D721Med (cell line): ENCODE measurements around the gene ARPP21.

Experiments used
- DNase-seq: peaks from one replicate; pipeline ENCODE4 v3.0.0; 2011; ENCODE audit warnings: low spot score; ENCODE audit not compliant: insufficient read length
- FAIRE-seq: peaks from 2 replicates; lab custom pipeline; 2011; peaks lifted over from hg19 to GRCh38; lab: Jason Lieb, UNC
- TF ChIP-seq, protein P1 (sequence below): IDR thresholded peaks from 2 replicates; pipeline ENCODE4 v1.5.1; 2012; ENCODE audit warnings: mild to moderate bottlenecking, control low read depth; ENCODE audit not compliant: insufficient read depth; ENCODE audit errors: missing control alignments

ARPP21 gene

DNA sequence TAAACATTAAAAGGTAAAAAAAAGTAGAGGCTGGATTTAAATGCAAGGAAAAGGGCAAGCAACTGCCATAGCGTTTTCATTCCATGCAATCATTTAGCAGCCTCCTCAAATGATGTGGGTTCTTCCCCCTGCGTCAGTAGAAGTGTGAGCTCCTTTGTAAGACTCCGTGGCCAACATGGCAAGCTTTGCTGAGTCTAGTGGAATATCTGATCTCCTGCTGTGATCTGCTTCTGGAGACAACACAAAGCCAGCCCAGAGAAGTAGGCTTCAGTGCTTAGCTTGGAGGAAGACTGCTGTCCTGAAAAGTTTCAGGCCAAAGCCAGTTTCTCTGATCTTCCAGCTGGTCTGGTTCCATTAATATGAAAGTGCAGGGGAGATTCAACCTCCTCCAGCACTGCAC lies 70.4 kb downstream of the ARPP21 start:
- TF ChIP-seq, protein P1, sequence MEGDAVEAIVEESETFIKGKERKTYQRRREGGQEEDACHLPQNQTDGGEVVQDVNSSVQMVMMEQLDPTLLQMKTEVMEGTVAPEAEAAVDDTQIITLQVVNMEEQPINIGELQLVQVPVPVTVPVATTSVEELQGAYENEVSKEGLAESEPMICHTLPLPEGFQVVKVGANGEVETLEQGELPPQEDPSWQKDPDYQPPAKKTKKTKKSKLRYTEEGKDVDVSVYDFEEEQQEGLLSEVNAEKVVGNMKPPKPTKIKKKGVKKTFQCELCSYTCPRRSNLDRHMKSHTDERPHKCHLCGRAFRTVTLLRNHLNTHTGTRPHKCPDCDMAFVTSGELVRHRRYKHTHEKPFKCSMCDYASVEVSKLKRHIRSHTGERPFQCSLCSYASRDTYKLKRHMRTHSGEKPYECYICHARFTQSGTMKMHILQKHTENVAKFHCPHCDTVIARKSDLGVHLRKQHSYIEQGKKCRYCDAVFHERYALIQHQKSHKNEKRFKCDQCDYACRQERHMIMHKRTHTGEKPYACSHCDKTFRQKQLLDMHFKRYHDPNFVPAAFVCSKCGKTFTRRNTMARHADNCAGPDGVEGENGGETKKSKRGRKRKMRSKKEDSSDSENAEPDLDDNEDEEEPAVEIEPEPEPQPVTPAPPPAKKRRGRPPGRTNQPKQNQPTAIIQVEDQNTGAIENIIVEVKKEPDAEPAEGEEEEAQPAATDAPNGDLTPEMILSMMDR = no peak
- DNase-seq (no peak), FAIRE-seq (no peak)

DNA sequence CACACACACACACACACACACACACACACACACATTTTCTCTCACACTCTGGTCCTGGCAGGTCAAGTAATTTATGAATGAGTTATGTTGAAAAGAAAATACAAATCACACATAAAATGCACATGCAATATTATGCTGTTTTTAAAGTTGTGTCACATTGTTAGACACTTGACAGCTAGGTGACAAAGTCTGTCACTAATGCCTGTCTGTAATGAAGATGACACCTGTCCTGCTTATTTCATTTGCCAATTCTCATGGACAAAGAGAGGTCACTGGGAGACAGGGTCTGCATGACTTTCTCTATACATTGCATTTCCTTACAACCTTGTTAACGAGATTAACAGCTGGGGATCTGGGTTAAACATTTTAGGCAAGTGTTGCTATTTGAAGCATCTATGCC lies 71.2 kb downstream of the ARPP21 start:
- DNase-seq (no peak), FAIRE-seq (no peak)
- TF ChIP-seq, protein P1 = no peak

DNA sequence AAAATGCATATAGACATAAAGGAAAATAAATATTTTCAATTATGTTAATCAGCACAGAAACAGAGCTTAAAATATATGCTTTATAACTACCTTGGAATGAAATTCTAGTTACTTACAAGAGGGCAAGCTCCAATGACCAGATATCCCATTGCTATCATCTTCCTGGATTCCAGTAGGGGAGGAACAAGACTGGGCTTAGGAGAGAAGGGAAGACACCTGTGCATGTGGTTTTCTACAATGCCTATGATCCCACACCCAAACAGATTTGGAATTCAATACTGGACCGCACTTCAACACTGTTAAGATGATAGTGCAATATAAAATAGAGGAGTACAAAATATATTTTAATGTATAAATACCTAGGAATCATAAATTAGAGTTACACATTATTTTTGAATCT lies 79.6 kb downstream of the ARPP21 start:
- TF ChIP-seq, protein P1 = no peak
- DNase-seq = no peak
- no peak for FAIRE-seq

DNA sequence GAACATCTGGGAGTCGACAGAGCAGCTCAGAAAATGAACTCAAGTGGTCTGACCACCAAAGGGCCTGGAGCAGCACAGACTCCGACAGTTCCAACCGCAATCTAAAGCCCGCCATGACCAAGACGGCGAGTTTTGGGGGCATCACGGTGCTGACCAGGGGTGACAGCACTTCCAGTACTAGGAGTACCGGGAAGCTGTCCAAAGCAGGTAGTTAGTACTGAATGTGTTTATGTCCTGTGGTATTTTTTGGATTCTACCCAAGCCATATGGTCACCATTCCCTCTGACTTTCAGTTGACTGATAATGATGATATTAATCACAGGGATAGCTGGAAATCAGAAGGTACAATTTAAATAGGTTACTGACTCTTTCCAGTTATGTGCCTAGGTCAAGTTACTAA lies 82.3 kb downstream of the ARPP21 start:
- no peak for DNase-seq
- no peak for FAIRE-seq
- TF ChIP-seq, protein P1 = no peak

DNA sequence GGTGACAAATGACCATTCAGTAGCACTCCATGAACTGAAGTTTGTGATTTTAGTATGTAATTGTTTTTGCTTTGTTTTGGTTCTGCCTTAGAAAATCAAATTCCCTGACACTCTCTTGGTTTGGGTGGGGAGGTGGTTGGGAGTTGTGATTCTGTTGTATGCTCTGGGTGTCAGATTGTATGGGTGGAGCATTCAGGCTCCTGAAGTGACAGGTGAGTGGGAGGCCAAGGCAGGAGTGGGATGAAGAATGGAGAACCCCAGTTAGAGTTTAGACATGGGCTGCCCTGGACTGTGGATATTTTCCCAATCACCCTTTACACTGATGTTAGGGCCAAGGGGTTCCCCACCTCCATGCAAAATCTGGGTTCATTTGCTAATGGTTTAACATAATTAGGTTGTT lies 83.6 kb downstream of the ARPP21 start:
- TF ChIP-seq, protein P1 = no peak
- no peak for DNase-seq
- FAIRE-seq = no peak

DNA sequence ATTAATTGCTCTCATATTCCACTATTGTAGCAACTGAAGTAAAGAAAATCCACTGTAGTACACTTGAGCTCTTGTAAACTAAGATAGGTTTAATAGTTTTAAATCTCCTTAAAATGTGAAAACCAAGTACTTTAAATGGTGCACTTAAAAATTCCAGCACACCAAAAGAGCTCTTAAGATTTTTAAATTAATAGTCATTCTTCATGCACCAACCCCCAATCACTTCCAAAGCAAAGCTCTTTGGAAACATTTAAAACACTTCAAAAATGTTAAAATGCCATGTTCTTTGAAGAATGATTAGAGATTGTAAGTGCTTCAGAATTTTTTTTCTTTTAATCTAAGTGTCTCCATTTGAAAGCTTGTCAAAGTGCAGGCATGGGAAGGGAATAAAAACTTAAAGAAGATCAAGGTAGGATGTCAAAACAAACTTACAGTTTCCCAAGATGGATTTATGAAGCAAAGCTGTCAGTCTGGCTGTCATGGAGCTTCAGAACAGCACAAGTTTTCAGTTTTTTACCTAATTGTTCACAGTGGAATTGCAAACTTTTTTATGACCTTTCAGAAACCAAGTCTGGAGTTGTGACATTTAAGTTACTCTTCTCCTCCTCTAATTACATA lies 84.3 kb downstream of the ARPP21 start:
- DNase-seq = no peak
- TF ChIP-seq, protein P1 = no peak
- FAIRE-seq = no peak

DNA sequence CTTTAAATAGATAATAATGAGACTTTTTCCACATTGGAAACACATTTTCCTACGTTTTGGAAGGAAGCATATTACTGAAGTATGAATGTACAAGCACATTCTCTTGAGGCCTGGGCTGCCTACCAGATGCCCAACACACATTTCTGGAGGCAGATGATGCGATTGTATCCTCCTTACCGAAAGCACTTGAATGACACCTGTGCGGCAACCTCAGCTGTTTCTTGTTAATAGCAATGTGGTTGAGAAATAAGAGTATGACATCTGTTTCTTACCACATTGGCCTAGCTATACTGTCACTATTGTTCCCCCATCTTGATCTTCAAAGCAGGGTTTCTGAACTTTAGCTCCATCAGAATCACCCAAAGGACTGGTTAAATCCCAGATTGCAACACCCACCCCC lies 84.8 kb downstream of the ARPP21 start:
- TF ChIP-seq, protein P1 = no peak
- FAIRE-seq (no peak), DNase-seq (no peak)
